Measurements from ENCODE around the gene MYO1C.

DNA sequence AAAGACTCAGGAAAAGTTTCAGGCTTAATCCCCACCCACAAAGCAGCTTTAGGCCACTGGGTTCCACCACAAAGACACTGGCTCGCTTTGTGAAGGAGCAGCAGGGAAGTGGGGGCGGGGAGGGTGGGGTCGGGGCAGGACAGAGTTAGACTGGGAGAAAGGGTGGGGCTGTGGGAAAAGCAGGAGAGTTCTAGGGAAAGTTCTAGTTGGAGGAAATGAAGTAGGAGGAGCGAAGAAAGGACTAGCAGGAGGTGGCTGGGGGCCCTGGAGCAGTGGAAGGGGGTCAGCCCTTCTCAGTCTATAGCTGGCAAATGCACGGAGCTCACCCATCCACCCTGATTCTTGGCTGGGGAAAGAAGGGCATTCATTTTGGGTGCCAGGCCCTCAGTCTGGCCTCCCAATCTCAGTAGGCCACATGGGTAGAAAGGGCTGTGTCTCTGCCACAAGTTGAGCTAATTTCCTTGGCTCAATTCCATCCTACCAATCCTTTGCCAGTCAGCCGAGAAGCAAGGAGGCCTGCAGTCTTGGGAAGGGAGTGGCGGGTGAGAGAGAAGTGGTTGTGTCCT, 19.4 kb upstream of the MYO1C start:
- TF ChIP-seq CTCF (conservative IDR thresholded peaks at IDR 0.05 in 1 of 2, IDR thresholded peaks at IDR 0.05 in 1 of 2; ENCODE audit: low read depth in 1 of 2, low read length in 2 of 2) = no peak
- TF ChIP-seq EZH2 (IDR thresholded peaks at IDR 0.05; ENCODE audit: low read length, missing control alignments) = no peak
